GM21723 (cell line): ENCODE results near the gene MRPL40.

ENCODE experiments used
- ATAC-seq: cut with Tn5 transposase; IDR thresholded peaks from one replicate; pipeline ENCODE4 v1.9.1; 2021; ENCODE audit warnings: mild to moderate bottlenecking, moderate library complexity; ENCODE audit not compliant: unreplicated experiment

The MRPL40 gene

DNA sequence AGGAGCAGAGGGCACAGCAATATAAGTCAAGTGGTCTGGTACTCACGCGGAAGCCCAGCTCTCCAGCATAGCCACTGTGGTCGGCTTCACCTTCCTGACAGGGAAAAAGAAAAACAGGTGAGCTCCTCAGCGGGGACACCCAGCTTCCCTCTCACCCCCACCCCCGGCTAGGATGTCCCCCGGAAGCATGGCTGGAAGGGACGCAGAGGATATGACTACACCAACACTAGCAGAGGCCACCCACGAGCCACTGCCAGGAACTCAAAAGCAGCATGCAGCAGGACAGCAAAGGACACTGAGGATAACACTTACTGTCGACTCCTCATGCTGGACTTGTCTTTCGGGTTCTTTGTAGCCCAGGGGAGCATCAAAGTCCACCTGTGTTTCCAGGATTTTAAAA, 24.2 kb downstream of the MRPL40 start:
- ATAC-seq: no peak

DNA sequence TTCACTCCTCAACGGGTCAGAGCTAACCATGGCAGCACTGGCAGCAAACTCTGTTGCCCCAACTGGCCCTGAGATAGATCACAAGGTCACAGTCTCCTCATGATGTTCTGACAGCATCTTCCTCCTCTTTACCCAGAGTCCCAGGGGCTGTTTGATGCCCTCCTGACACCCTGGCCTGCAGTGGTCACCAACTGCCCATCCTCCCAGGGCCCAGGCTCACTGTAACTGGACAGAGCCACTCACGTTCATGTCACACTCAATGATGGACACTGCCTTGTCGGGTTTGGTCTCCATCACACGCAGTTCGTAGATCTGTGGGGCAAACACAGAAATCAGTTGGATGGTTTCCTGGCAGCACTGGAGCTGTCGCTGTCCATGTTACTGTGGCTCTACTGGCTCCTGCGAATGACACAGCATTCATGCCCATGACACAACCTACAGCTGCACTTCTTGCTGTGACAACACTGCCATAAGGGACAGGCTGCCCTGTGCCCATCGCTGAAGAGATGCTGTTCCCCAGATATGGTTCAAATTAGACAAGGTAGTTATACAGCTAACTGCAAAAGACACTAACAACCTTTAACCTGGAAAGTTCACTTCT, 25.6 kb downstream of the MRPL40 start:
- no peak for ATAC-seq

- no peak for ATAC-seq
Observed at GRCh38 chr22:19460036-19460435, 27.7 kb downstream of the MRPL40 start.

- no peak for ATAC-seq
Observed at GRCh38 chr22:19461506-19461905, 29.2 kb downstream of the MRPL40 start.

DNA sequence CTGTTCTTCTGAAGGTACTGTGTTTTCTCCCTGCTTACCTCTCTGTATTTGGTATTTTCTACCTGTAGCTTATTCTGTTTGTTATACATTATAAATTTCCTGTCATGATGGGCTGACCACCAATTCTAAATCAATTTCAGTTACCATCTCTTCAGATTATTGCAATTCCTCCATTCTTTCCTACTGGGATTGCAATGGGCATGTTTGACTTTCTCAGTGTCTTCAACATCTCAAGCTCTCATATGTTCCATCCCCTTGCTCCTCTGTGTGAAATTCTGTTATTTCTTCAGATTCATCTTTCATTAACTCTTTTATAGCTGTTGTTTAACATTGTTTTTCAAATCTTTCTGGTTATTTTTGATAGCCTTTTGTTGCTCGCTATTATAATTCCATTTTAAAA, 30.7 kb downstream of the MRPL40 start:
- ATAC-seq: no peak

- no peak for ATAC-seq
Observed at GRCh38 chr22:19463491-19464469, 31.4 kb downstream of the MRPL40 start.

- no peak for ATAC-seq
Observed at GRCh38 chr22:19464546-19464945, 32.2 kb downstream of the MRPL40 start.

DNA sequence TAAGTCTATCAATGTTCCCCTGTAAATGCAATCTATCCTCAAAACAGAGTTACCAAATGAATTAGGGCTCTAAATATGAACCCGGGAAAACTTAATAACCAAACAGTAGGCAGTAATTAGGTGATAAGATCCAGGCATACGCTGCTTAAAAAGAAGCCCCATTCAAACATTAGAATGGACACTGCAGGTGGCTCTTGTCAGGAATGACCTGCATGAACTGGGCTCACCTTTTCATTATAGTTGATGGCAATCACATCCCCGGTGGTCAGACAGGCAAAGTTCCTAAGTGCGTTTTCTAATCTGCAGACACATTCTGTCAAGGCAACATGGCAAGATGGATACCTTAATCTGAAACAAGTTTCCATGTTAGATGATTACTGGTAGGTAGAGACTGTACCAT, 32.6 kb downstream of the MRPL40 start:
- no peak for ATAC-seq

GRCh38 chr22:19466126-19466716, 33.9 kb downstream of the MRPL40 start:
- ATAC-seq: no peak

GRCh38 chr22:19466848-19467752, 34.8 kb downstream of the MRPL40 start:
- ATAC-seq: no peak

DNA sequence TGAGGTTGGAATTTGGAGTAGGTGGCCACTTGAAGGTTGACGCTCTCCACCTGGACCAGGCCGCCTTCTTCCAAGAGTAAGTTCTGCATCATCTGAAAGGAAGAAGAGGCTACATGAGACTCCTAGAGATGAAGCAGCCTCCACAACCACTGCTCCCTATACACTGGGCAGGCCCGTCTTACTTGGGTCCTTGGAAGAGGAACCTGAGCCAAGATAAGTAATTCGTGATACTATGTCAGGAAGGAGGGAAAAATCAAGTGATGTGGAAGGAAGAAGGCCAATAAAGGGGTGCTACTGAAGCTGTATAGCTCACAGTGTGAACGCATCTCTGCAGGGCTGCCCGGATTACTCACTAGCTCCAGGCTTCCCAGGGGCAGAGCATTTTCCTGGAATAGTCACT, 35.6 kb downstream of the MRPL40 start:
- no peak for ATAC-seq

- ATAC-seq: no peak
Observed at GRCh38 chr22:19469421-19469820, 37.1 kb downstream of the MRPL40 start.

GRCh38 chr22:19470010-19470409, 37.7 kb downstream of the MRPL40 start:
- no peak for ATAC-seq

DNA sequence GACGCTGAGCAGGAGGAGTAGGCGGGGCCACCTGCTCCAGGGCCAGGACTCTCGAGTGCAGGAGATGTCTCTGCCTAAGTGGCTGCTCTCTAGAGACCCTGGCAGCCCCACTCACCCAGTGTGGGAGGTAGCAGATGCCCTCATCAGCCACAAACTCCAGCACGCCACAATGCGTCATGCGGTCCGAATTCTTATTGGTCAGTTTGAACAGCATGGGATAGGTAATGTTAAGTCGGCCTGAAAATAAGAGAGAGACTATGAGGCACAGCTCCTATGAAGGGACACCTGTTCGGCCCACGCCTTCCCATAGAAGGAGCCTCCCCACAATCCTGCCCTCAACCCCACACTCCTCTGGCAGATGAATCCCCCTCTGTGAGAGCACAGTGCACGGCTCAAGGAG, 39.2 kb downstream of the MRPL40 start:
- ATAC-seq: no peak

DNA sequence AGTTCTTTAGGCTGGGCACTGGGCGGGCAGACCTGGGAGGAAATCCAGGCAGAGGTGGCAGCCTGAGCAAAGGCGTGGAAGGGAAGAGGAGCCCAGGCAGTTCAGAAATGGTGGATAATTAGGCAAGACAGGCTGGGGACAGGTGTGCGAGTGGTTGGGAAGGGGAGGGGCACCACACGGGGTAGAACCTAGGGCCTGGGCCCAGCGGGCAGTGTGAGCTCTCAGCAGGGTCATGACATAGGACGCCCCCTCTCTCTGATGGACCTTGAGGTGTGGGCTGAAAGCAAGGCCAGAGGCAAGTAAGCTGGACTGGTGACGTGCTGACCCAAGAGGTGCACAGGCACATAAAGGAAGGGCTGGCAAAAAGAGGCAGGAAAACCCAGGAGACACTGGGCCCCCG, 39.9 kb downstream of the MRPL40 start:
- ATAC-seq: no peak

DNA sequence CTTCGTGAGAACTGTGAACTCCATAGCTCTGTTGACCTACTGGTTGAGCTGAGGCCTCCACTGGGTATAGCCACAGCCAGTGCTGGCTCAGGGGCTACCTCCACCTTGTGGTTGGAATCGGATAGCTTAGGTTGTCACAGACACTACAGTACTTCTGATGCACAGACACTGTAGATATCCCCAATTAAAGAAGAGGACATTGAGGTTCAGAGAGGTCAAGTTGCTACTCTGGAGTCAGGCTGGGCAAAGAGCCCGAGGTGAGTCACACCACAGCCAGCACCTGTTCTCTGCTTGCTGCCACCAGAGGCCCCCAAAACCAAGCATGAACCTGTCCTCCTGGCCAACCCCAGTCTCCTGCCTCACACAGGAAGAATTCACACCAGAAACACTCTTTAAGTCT, 41.2 kb downstream of the MRPL40 start:
- no peak for ATAC-seq

- no peak for ATAC-seq
Observed at GRCh38 chr22:19476023-19476422, 43.7 kb downstream of the MRPL40 start.

DNA sequence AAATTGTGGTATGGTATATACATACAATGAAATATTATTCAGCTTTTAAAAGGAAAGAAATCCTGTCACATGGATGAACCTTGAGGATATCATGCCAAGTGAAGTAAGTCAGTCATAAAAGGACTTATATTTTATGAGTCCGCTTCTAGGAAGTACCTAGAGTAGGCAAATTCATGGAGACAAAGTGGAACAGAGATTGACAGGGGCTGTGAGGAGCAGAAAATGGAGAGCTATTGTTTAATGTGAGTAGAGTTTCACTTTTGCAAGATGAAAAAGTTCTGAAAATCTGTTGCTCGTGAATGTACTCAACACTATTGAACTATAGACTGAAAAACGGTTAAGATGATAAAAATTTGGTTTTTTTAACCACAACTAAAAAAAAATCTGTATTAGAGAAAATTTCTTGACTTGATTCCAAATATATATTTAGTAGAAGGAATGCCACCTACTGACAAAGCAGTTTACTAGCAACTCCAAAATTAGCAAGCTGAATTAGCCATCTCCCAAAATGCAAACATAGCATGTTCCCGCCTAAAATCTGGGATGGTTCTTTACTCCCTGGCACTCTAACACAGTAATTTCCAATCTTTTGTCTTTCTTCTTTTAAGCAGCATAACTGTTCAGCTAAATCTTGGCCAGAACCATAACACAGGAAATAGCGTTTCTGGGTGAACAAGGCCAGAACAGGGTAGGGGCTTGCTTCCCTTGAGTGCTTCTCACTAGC, 45.1 kb downstream of the MRPL40 start:
- no peak for ATAC-seq

- ATAC-seq: no peak
Observed at GRCh38 chr22:19478045-19478900, 45.9 kb downstream of the MRPL40 start.
